Activated CD4-positive, alpha-beta memory T cell treated with anti-CD3 and anti-CD28 coated beads for 36 hours (primary cell): ENCODE measurements around the gene SMCO1. TPM values are rescaled to one million over a fixed set of nuclear protein-coding genes. Genes with fewer than 3 reads are reported as not detected.
"Not testable (repeated sequence)": the region's sequence is repeated elsewhere in the genome, so short reads cannot be mapped to it uniquely, and the experiment has no call there.

ENCODE experiments used
- CTCF ChIA-PET: fragments of 350-600 bp; sonication (Branson Sonifier 250); formaldehyde crosslinking; loops from one replicate; lab custom pipeline; 2021; ENCODE audit warnings: antibody characterized with exemption, inconsistent platforms; lab: Charles Lee
- POLR2A ChIA-PET: fragments of 350-600 bp; sonication (Branson Sonifier 250); formaldehyde crosslinking; loops from one replicate; lab custom pipeline; 2021; ENCODE audit warnings: antibody characterized with exemption; lab: Charles Lee
- DNase-seq: peaks from one replicate; pipeline ENCODE4 v3.0.0-alpha.2; 2020
- H3K27ac Mint-ChIP-seq: one replicate; pipeline ENCODE4 v1.8.0; 2021; ENCODE audit warnings: mixed read lengths
- H3K27me3 Mint-ChIP-seq: one replicate; pipeline ENCODE4 v1.8.0; 2021; ENCODE audit warnings: mixed read lengths
- H3K36me3 Mint-ChIP-seq: one replicate; pipeline ENCODE4 v1.8.0; 2021; ENCODE audit warnings: mixed read lengths
- H3K4me1 Mint-ChIP-seq: one replicate; pipeline ENCODE4 v1.8.0; 2021; ENCODE audit warnings: low read depth, mixed read lengths
- H3K4me3 Mint-ChIP-seq: one replicate; pipeline ENCODE4 v1.8.0; 2021; ENCODE audit warnings: mild to moderate bottlenecking, mixed read lengths
- H3K9me3 Mint-ChIP-seq: one replicate; pipeline ENCODE4 v1.8.0; 2021; ENCODE audit warnings: mixed read lengths
- intact Hi-C: fragments of 100-400 bp; cut with micrococcal nuclease; formaldehyde crosslinking; loops from one replicate; pipeline ENCODE4 v1.15.1; 2023
- total RNA-seq, 2 experiments: library from RNA; stranded (reverse); gene quantifications; one replicate each; pipeline ENCODE4 v1.2.3, GENCODE V29; 2021

SMCO1 gene
- total RNA-seq, 2 experiments from 2014 or later: not detected

DNA sequence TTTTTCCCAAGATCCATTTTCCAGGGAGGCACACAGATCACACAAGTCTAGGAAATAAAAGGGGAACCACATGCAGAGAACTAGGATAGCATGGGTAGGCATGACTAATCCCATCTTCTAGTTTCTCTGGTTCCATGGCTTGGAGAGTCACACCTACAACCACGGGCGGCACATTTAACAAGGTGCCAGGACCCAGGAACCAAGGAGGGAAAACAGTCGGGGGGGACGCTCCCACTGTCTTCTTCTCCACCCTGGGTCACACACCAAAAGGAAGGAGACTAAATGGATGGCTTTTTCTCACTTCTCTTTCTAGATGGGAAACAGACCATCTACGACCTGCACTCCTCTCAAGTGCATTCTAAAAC lies 4.6 kb upstream of the SMCO1 start:
- H3K4me3 Mint-ChIP-seq: no peak overlapping the region
- H3K4me1 Mint-ChIP-seq: no peaks in the 10 kb centered on the region
- ChIA-PET CTCF (interaction anchor here (1.2 to 3.2 kb wide), 8 partner anchors 9 to 447 kb away, joined by 3 to 21 read pairs (median 6); no protein-coding TSS in a partner anchor), POLR2A (interaction anchor here (1.0 kb wide), 1 partner anchor 9 kb away, joined by 4 read pairs; no protein-coding TSS in a partner anchor)
- intact Hi-C loops: loop anchor here (1.0 to 10.0 kb wide), 3 partner anchors 32 to 425 kb away; partner anchors contain the start of gene NCBP2
- H3K27ac Mint-ChIP-seq: no peak overlapping the region
- no peaks in the 10 kb centered on the region for H3K27me3 Mint-ChIP-seq
- peak; percentile 40 for DNase-seq
- H3K36me3 Mint-ChIP-seq: peaks cover 23% of the 10 kb centered on the region
- H3K9me3 Mint-ChIP-seq: peaks cover 49% of the 10 kb centered on the region

DNA sequence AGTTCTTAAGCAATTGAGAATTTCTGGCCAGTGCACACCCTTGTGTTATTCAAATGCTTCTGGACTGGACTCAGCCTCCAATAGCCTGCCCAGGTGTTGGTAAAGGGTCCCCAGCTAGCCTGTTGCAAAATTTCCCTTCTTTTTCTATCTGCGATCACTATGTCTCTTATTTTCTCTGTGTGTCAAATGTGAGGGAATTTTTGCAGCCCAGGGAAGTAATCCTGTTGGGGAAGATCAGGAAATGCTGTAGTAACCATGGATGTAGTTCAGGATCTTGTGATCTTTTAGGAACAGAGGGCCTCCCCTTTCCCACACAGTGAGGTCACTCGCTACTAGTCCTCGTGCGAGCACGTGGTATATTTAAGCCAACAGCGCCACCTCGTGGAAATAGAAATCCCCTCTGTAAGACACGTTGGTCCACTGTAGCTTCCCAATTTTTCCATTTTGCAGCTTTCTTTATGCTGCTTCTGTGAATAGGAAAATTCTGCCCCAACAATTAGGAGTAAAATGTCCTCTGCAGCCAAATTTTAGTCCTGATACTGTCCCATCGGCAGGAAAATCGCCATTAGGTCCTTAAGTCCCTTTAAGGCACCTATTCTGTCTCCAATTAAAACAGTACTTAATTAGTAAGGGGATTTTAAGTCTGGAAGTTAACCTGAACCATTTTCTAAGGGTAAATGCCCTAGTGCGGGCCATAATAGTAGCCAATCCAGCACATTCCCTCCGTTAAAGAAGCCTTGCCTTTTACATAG lies 4.0 kb upstream of the SMCO1 start:
- intact Hi-C loops: loop anchor here (1.0 kb wide), 1 partner anchor 266 kb away; no protein-coding TSS in a partner anchor
- DNase-seq: peak; percentile 78
- H3K27me3 Mint-ChIP-seq: no peaks in the 10 kb centered on the region
- peaks cover 49% of the 10 kb centered on the region for H3K9me3 Mint-ChIP-seq
- peaks cover 23% of the 10 kb centered on the region for H3K36me3 Mint-ChIP-seq
- ChIA-PET POLR2A (interaction anchor here (1.0 kb wide), 1 partner anchor 10 kb away, joined by 4 read pairs; no protein-coding TSS in a partner anchor), CTCF (interaction anchor here (0.6 to 3.2 kb wide), 12 partner anchors 9 to 446 kb away, joined by 3 to 21 read pairs (median 5); no protein-coding TSS in a partner anchor)
- H3K4me3 Mint-ChIP-seq: no peak overlapping the region
- no peak overlapping the region for H3K27ac Mint-ChIP-seq
- H3K4me1 Mint-ChIP-seq: no peaks in the 10 kb centered on the region

DNA sequence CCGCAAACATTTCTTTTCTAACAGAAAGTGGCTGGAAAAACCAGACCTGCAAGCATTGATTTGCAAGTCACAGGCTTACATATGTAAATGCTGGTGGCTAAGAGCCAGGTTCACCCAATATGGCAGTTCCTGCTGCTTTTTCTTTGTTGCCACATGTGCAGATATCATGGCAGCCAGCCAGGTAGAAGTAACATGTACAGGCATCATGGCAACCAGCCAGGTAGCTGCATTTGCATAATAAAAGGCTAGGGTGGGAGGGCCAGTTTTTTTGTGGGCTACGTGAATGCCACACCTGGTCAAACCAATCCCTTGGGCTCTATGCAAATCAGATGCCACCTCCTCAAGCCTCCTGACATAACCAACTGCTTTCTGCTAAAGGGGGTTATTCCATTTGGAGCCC lies 2.8 kb upstream of the SMCO1 start:
- POLR2A ChIA-PET: no interaction called here
- intact Hi-C loops: no loop called here
- Mint-ChIP-seq H3K27ac (no peak overlapping the region), H3K4me1 (no peaks in the 10 kb centered on the region), H3K36me3 (peaks cover 23% of the 10 kb centered on the region), H3K9me3 (peaks cover 49% of the 10 kb centered on the region), H3K4me3 (no peak overlapping the region), H3K27me3 (no peaks in the 10 kb centered on the region)
- no peak for DNase-seq
- CTCF ChIA-PET: interaction anchor here (1.2 to 3.2 kb wide), 3 partner anchors 10 to 445 kb away, joined by 3 to 21 read pairs (median 15); no protein-coding TSS in a partner anchor

DNA sequence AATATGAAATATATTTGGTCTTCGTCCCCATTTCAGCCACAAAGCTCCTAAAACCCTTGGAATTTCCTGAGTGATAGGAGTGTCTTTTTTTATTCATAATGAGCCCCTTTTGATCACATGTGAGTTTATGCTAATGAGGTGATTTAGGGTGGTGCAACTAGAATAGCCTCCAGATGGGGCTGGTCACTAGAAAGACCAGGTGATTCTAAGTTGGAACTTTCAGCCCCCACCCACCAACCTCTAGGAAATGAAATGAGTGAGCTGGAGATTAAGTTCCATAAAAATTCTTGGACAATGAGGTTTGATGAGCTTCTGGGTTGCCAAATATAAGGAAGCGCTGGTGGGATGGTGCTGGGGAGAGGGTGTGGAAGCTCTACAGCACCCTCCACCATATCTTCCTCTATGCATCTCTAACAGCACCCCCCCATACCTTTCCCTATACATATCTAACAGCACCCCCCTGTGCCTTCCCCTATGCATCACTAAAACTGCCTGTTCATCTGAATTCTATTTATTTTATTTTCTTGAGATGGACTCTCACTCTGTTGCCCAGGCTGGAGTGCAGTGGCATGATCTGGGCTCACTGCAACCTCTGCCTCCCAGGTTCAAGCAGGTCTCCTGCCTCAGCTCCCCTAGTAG lies 2.1 kb upstream of the SMCO1 start:
- DNase-seq: no peak
- no peaks in the 10 kb centered on the region for H3K27me3 Mint-ChIP-seq
- H3K4me1 Mint-ChIP-seq: no peaks in the 10 kb centered on the region
- ChIA-PET CTCF (interaction anchor here (0.6 to 3.2 kb wide), 3 partner anchors 12 to 444 kb away, joined by 3 to 21 read pairs (median 6); no protein-coding TSS in a partner anchor), POLR2A (no interaction called here)
- H3K4me3 Mint-ChIP-seq: no peak overlapping the region
- intact Hi-C loops: no loop called here
- H3K36me3 Mint-ChIP-seq: peaks cover 23% of the 10 kb centered on the region
- peaks cover 46% of the 10 kb centered on the region for H3K9me3 Mint-ChIP-seq
- H3K27ac Mint-ChIP-seq: no peak overlapping the region

DNA sequence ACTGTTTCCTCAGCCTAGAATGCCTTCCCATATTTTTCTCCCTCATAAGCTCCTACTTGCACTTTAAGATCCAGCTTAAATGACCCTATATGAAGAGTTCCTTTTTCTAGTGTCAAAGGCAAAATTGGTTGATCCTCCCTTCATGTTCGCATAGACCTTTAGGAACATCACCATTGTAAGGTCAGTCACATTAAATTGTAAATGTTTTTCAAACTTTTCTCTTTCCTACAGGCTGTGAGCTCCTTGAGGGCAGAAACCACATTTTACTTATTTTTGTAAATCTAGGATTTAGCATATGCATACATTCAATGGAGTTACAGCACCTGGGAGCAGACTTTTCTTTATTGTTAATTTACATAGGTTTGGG lies 813 bp downstream of the SMCO1 start:
- Mint-ChIP-seq H3K9me3 (peaks cover 18% of the 10 kb centered on the region), H3K4me3 (no peak overlapping the region), H3K27me3 (peaks cover 1% of the 10 kb centered on the region), H3K4me1 (peaks cover 4% of the 10 kb centered on the region), H3K36me3 (peaks cover 4% of the 10 kb centered on the region), H3K27ac (no peak overlapping the region)
- DNase-seq: no peak
- intact Hi-C loops: no loop called here
- ChIA-PET CTCF (interaction anchor here (1.2 to 3.2 kb wide), 2 partner anchors 9 to 14 kb away, joined by 4 to 17 read pairs; no protein-coding TSS in a partner anchor), POLR2A (no interaction called here)

DNA sequence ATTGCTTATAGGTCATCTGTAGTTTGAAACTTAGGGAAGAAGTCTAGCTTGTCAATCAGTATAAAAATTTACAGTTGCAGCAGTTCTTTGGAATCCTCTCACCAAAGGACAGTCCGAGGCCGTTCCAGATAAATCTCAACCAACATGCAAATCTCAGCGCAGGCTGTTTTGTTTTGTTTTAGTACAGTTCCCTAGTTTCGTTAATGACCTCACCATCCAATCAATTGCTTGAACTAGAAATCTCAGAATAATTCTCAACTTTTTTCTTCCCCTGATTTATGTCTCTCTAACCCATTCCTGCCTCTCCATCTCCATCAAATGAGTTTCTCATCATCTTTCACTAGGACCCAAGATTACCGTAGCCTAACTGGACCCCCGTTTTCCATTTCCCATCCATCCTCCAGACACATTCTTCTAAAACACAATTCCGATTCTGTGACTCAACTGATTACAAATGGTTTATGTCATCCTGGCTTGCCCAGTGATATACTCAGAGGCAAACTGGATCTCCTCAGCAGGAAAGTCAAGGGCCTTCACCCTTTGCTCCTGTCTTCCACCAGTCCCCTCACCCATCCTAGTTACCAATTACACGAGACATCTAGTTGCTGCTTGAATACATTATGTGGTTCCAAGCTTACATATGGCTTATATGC lies 1.3 kb downstream of the SMCO1 start:
- Mint-ChIP-seq H3K36me3 (no peaks in the 10 kb centered on the region), H3K27ac (no peak overlapping the region), H3K9me3 (peaks cover 13% of the 10 kb centered on the region), H3K4me3 (no peak overlapping the region), H3K4me1 (peaks cover 4% of the 10 kb centered on the region), H3K27me3 (peaks cover 1% of the 10 kb centered on the region)
- intact Hi-C loops: no loop called here
- POLR2A ChIA-PET: interaction anchor here (0.6 kb wide), 1 partner anchor 80 kb away, joined by 3 read pairs; no protein-coding TSS in a partner anchor
- no peak for DNase-seq
- CTCF ChIA-PET: interaction anchor here (1.2 to 3.2 kb wide), 2 partner anchors 9 to 15 kb away, joined by 4 to 17 read pairs; no protein-coding TSS in a partner anchor

DNA sequence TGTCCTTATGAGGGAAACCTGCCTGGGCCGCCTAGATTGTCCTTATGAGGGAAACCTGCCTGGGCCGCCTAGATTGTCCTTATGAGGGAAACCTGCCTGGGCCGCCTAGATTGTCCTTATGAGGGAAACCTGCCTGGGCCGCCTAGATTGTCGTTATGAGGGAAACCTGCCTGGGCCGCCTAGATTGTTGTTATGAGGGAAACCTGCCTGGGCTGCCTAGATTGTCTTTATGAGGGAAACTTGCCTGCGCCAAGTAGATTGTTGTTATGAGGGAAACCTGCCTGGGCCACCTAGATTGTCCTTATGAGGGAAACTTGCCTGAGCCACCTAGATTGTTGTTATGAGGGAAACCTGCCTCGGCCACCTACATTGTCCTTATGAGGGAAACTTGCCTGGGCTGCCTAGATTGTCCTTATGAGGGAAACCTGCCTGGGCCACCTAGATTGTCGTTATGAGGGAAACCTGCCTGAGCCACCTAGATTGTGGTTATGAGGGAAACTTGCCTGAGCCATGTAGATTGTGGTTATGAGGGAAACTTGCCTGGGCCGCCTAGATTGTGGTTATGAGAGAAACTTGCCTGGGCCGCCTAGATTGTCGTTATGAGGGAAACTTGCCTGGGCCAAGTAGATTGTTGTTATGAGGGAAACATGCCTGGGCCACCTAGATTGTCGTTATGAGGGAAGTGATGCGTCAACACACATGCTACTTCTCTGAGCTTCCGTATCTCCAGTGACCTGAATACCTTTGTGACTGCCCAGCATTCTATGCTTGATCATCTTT lies 3.3 kb downstream of the SMCO1 start:
- intact Hi-C loops, H3K36me3 Mint-ChIP-seq, POLR2A ChIA-PET, H3K9me3 Mint-ChIP-seq, H3K4me1 Mint-ChIP-seq, H3K27me3 Mint-ChIP-seq, H3K4me3 Mint-ChIP-seq: not testable (repeated sequence)
- peak; percentile 19 for DNase-seq
- CTCF ChIA-PET: interaction anchor here (3.2 kb wide), 1 partner anchor 11 kb away, joined by 17 read pairs; no protein-coding TSS in a partner anchor
- H3K27ac Mint-ChIP-seq: peak overlapping the region; percentile 11

DNA sequence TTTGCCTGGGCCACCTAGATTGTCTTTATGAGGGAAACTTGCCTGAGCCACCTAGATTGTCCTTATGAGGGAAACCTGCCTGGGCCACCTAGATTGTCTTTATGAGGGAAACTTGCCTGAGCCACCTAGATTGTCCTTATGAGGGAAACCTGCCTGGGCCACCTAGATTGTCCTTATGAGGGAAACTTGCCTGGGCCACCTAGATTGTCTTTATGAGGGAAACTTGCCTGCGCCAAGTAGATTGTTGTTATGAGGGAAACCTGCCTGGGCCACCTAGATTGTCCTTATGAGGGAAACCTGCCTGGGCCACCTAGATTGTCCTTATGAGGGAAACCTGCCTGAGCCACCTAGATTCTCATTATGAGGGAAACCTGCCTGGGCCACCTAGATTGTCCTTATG lies 4.0 kb downstream of the SMCO1 start:
- H3K27me3 Mint-ChIP-seq, H3K9me3 Mint-ChIP-seq, H3K4me1 Mint-ChIP-seq, POLR2A ChIA-PET, H3K27ac Mint-ChIP-seq, H3K4me3 Mint-ChIP-seq, DNase-seq, intact Hi-C loops, H3K36me3 Mint-ChIP-seq: not testable (repeated sequence)
- CTCF ChIA-PET: interaction anchor here (1.1 to 1.9 kb wide), 2 partner anchors 14 to 18 kb away, joined by 3 to 6 read pairs; no protein-coding TSS in a partner anchor

DNA sequence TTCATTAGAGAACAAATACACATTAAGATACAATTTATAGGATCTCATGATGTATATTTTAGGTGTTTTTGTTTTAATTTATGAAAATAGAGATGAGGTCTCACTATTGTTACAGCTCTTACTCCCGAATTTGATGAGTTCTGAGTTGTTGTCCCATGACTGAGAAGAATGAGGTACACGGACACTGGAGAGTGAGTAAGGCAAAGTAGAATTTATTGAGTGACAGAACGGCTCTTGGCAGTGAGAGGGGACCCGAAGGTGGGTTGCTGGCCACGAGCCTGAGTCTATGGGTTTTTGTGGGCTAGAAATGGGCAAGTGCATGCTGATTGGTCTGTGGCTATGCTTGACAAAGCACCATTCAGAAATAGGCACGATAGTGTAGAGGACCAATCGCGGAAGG lies 8.5 kb downstream of the SMCO1 start:
- POLR2A ChIA-PET: no interaction called here

DNA sequence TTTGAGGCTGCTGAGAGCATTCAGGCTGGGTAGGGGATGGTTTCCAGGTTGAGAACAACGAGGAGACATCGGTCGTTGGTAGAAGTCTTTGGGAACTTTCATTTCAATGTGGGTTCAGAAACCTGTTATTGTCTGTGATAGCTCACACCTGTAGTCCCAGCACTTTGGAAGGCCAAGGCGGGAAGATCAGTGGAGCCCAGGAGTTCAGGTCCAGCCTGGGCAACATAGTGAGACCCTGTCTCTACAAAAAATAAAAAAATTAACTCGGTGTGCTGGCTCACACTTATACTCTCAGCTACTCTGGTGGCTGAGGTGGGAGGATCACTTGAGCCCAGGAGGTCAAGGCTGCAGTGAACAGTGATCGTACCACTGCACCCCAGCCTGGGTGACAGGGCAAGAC lies 10.6 kb downstream of the SMCO1 start:
- peaks cover 7% of the 10 kb centered on the region for H3K9me3 Mint-ChIP-seq
- ChIA-PET CTCF (interaction anchor here (1.2 to 1.7 kb wide), 3 partner anchors 14 to 24 kb away, joined by 4 to 7 read pairs (median 6); no protein-coding TSS in a partner anchor), POLR2A (interaction anchor here (1.6 kb wide), 1 partner anchor 64 kb away, joined by 5 read pairs; the partner anchor contains the start of genes FBXO45 and WDR53)
- H3K4me1 Mint-ChIP-seq: peaks cover 21% of the 10 kb centered on the region
- no peak overlapping the region for H3K4me3 Mint-ChIP-seq
- DNase-seq: no peak
- no peak overlapping the region for H3K27ac Mint-ChIP-seq
- intact Hi-C loops: loop anchor here (5.0 kb wide), 1 partner anchor 322 kb away; no protein-coding TSS in a partner anchor
- peaks cover 27% of the 10 kb centered on the region for H3K36me3 Mint-ChIP-seq
- no peaks in the 10 kb centered on the region for H3K27me3 Mint-ChIP-seq

More for the DNA sequence above, 8.5 kb downstream of the SMCO1 start:
- CTCF ChIA-PET: interaction anchor here (0.8 to 1.9 kb wide), 2 partner anchors 16 to 22 kb away, joined by 3 to 6 read pairs; no protein-coding TSS in a partner anchor
- no peak overlapping the region for H3K4me3 Mint-ChIP-seq
- peaks cover 7% of the 10 kb centered on the region for H3K9me3 Mint-ChIP-seq
- H3K36me3 Mint-ChIP-seq: peaks cover 10% of the 10 kb centered on the region
- H3K4me1 Mint-ChIP-seq: peaks cover 7% of the 10 kb centered on the region
- no peaks in the 10 kb centered on the region for H3K27me3 Mint-ChIP-seq
- intact Hi-C loops: no loop called here
- no peak overlapping the region for H3K27ac Mint-ChIP-seq
- no peak for DNase-seq

DNA sequence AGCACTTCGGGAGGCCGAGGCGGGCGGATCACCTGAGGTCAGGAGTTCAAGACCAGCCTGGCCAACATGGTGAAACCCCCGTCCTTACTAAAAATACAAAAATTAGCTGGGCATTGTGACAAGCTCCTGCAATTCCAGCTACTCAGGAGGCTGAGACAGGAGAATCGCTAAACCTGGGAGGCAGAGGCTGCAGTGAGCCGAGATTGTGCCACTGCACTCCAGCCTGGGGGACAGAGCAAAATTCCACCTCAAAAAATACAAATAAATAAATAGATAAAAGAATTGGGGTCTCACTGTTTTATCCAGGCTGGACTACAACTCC lies 11.1 kb downstream of the SMCO1 start:
- not testable (repeated sequence) for H3K27me3 Mint-ChIP-seq, H3K9me3 Mint-ChIP-seq, DNase-seq
- POLR2A ChIA-PET: interaction anchor here (1.1 to 1.6 kb wide), 4 partner anchors 65 to 216 kb away, joined by 3 to 5 read pairs (median 4); partner anchors contain the start of genes DYNLT2B, FBXO45, PCYT1A and WDR53
- intact Hi-C loops: loop anchor here (5.0 kb wide), 1 partner anchor 322 kb away; no protein-coding TSS in a partner anchor
- peaks cover 32% of the 10 kb centered on the region for H3K36me3 Mint-ChIP-seq
- peaks cover 26% of the 10 kb centered on the region for H3K4me1 Mint-ChIP-seq
- CTCF ChIA-PET: interaction anchor here (1.2 to 1.7 kb wide), 3 partner anchors 14 to 25 kb away, joined by 4 to 7 read pairs (median 6); no protein-coding TSS in a partner anchor
- H3K4me3 Mint-ChIP-seq: peak overlapping the region; percentile 97
- peak overlapping the region; percentile 99 for H3K27ac Mint-ChIP-seq
